GM12878 (cell line): Measurements from ENCODE around the gene CEP89.

Experiments used
- CTCF ChIP-seq, 3 experiments: IDR thresholded peaks in 2 of 3; conservative IDR thresholded peaks in 1 of 3; 2 replicates each; pipeline ENCODE4 v1.5.1; 2011; ENCODE audit warnings: low read depth in 3 of 3, low read length in 3 of 3, mild to moderate bottlenecking in 3 of 3, control low read depth in 2 of 3, moderate library complexity in 2 of 3, inconsistent platforms in 1 of 3, mixed read lengths in 1 of 3; ENCODE audit not compliant: control insufficient read depth in 2 of 3, insufficient read depth in 1 of 3; ENCODE audit errors: extremely low read depth in 1 of 3
- FOS ChIP-seq: IDR thresholded peaks from 3 replicates; pipeline ENCODE4 v1.6.1; 2011; ENCODE audit warnings: borderline replicate concordance; ENCODE audit not compliant: insufficient read length; ENCODE audit errors: extremely low read depth
- IKZF1 ChIP-seq: fragments of 450-650 bp; conservative IDR thresholded peaks from 2 replicates; pipeline ENCODE4 v1.6.1; 2017; ENCODE audit warnings: antibody characterized with exemption, mild to moderate bottlenecking
- IKZF2 ChIP-seq, 2 experiments: fragments of 450-650 bp; IDR thresholded peaks; 2 replicates each; pipeline ENCODE4 v1.6.1; 2017; ENCODE audit warnings: mild to moderate bottlenecking in 2 of 2, moderate library complexity in 2 of 2
- POLR2AphosphoS5 ChIP-seq: IDR thresholded peaks from 2 replicates; pipeline ENCODE4 v1.6.1; 2011; ENCODE audit warnings: mild to moderate bottlenecking, low read length, inconsistent platforms
- RAD21 ChIP-seq: IDR thresholded peaks from 2 replicates; pipeline ENCODE4 v1.6.1; 2011; ENCODE audit warnings: mild to moderate bottlenecking, low read depth, low read length, moderate library complexity; ENCODE audit not compliant: insufficient read depth
- USF2 ChIP-seq: IDR thresholded peaks from 2 replicates; pipeline ENCODE4 v1.6.1; 2011; ENCODE audit warnings: low read depth, low read length, improper control_type of control experiment, borderline replicate concordance
- ZBTB11 ChIP-seq: fragments of 450-650 bp; formaldehyde crosslinking; IDR thresholded peaks from 2 replicates; pipeline ENCODE4 v1.5.0; 2022; ENCODE audit warnings: mild to moderate bottlenecking, missing genetic modification characterization
- ZBTB4 ChIP-seq: fragments of 450-650 bp; formaldehyde crosslinking; IDR thresholded peaks from 2 replicates; pipeline ENCODE4 v1.4.0; 2022; ENCODE audit warnings: mild to moderate bottlenecking, moderate library complexity
- ZSCAN29 ChIP-seq: fragments of 450-650 bp; IDR thresholded peaks from 2 replicates; pipeline ENCODE4 v1.6.1; 2017; ENCODE audit warnings: mild to moderate bottlenecking, moderate library complexity

- TF ChIP-seq IKZF1 (no peak), CTCF (IDR thresholded peaks at IDR 0.05 in 2 of 3, conservative IDR thresholded peaks at IDR 0.05 in 1 of 3; ENCODE audit: control insufficient read depth in 2 of 3, extremely low read depth in 1 of 3, insufficient read depth in 1 of 3, low read depth in 3 of 3, low read length in 3 of 3) (no peak), POLR2AphosphoS5 (no peak), RAD21 (no peak), IKZF2 (IDR thresholded peaks at IDR 0.05) (no peak), ZBTB11 (CRISPR knock-in tag) (no peak), ZBTB4 (no peak), FOS (no peak), ZSCAN29 (no peak), USF2 (no peak)
Measured at GRCh38 chr19:32828643-32829344, 143.0 kb downstream of the CEP89 start.
